OCI-LY7 (cell line): ENCODE data around the gene VEGFB. TPM values are rescaled to one million over a fixed set of nuclear protein-coding genes. Genes with fewer than 3 reads are reported as not detected.

Experiments
- BruUV-seq: library from RNA; stranded (reverse); fragments of 400-500 nt; replicated peaks from 2 replicates; lab custom pipeline; 2021; lab: Mats Ljungman, UMichigan
- CTCF ChIA-PET: fragments of 300-600 bp; sonication (Branson Sonifier 250); formaldehyde crosslinking; loops from one replicate; lab custom pipeline; 2022; ENCODE audit warnings: antibody characterized with exemption; ENCODE audit not compliant: unreplicated experiment; lab: Charles Lee
- POLR2A ChIA-PET: fragments of 300-600 bp; sonication (Branson Sonifier 250); formaldehyde crosslinking; loops from one replicate; lab custom pipeline; 2022; ENCODE audit warnings: antibody characterized with exemption; lab: Charles Lee
- DNase-seq: peaks from one replicate; pipeline ENCODE4 v3.0.0-alpha.2; 2015; ENCODE audit warnings: low spot score
- H2AFZ ChIP-seq: fragments of 200-600 bp; sonication (generic), shearing (Covaris generic); 2 replicates; pipeline ENCODE4 v1.6.1; 2014; ENCODE audit warnings: mild to moderate bottlenecking, antibody characterized with exemption, low read length, moderate library complexity
- H3K27ac ChIP-seq: fragments of 200-600 bp; sonication (generic); 2 replicates; pipeline ENCODE4 v1.5.1; 2014; ENCODE audit warnings: mixed run types, low read depth, mild to moderate bottlenecking, moderate library complexity, low read length, inconsistent platforms; ENCODE audit not compliant: poor library complexity, severe bottlenecking
- H3K36me3 ChIP-seq: fragments of 200-600 bp; sonication (generic); 2 replicates; pipeline ENCODE4 v1.6.1; 2014; ENCODE audit warnings: mild to moderate bottlenecking, antibody characterized with exemption, low read length, moderate library complexity, mixed read lengths; ENCODE audit not compliant: insufficient read depth
- H3K4me1 ChIP-seq: fragments of 200-600 bp; sonication (generic); 2 replicates; pipeline ENCODE4 v1.5.1; 2014; ENCODE audit warnings: mild to moderate bottlenecking, low read length; ENCODE audit not compliant: insufficient read depth, poor library complexity, severe bottlenecking
- H3K4me2 ChIP-seq: fragments of 200-600 bp; sonication (generic); 2 replicates; pipeline ENCODE4 v1.6.1; 2014; ENCODE audit warnings: mild to moderate bottlenecking, low read length
- H3K4me3 ChIP-seq: fragments of 200-600 bp; sonication (generic); 2 replicates; pipeline ENCODE4 v1.5.1; 2014; ENCODE audit warnings: mild to moderate bottlenecking, low read depth, low read length; ENCODE audit not compliant: poor library complexity, severe bottlenecking
- H3K79me2 ChIP-seq: fragments of 200-600 bp; sonication (generic); 2 replicates; pipeline ENCODE4 v1.6.1; 2016; ENCODE audit warnings: low read depth, mild to moderate bottlenecking, low read length, moderate library complexity, mixed read lengths; ENCODE audit not compliant: insufficient read depth
- H3K9me2 ChIP-seq: fragments of 200-600 bp; sonication (generic); 2 replicates; pipeline ENCODE4 v1.6.1; 2016; ENCODE audit warnings: mild to moderate bottlenecking, low read length, mixed read lengths; ENCODE audit not compliant: insufficient read depth
- H3K9me3 ChIP-seq: fragments of 200-600 bp; sonication (generic); 2 replicates; pipeline ENCODE4 v1.6.1; 2014; ENCODE audit warnings: mild to moderate bottlenecking, mixed run types, low read length, mixed read lengths
- H4K20me1 ChIP-seq: fragments of 200-600 bp; sonication (generic); 2 replicates; pipeline ENCODE4 v1.6.1; 2014; ENCODE audit warnings: mild to moderate bottlenecking, antibody characterized with exemption, low read length, moderate library complexity, mixed read lengths; ENCODE audit not compliant: insufficient read depth
- CTCF ChIP-seq: fragments of 200-600 bp; sonication (generic); conservative IDR thresholded peaks from 2 replicates; pipeline ENCODE4 v1.5.1; 2014; ENCODE audit warnings: mild to moderate bottlenecking, antibody characterized with exemption, low read length, moderate library complexity, mixed read lengths
- EZH2phosphoT487 ChIP-seq: fragments of 200-600 bp; sonication (generic); IDR thresholded peaks from 2 replicates; pipeline ENCODE4 v1.6.1; 2018; ENCODE audit warnings: low read depth, borderline replicate concordance, mild to moderate bottlenecking, mixed run types, antibody characterized with exemption, low read length, moderate library complexity, mixed read lengths
- intact Hi-C: fragments of 100-400 bp; cut with micrococcal nuclease; formaldehyde crosslinking; loops from one replicate; pipeline ENCODE4 v1.10.0; 2022; ENCODE audit not compliant: unreplicated experiment
- total RNA-seq, 2 experiments: library from RNA; depleted of rRNA in 1 of 2; stranded (reverse); fragments of >200 nt in 1 of 2; shearing (Covaris generic) in 1 of 2; gene quantifications; 2 replicates each; pipeline ENCODE4 v1.2.3, GENCODE V29; 2014 to 2022

VEGFB gene
- total RNA-seq, 2 experiments from 2014 or later = 35.3 to 59.6 TPM

DNA sequence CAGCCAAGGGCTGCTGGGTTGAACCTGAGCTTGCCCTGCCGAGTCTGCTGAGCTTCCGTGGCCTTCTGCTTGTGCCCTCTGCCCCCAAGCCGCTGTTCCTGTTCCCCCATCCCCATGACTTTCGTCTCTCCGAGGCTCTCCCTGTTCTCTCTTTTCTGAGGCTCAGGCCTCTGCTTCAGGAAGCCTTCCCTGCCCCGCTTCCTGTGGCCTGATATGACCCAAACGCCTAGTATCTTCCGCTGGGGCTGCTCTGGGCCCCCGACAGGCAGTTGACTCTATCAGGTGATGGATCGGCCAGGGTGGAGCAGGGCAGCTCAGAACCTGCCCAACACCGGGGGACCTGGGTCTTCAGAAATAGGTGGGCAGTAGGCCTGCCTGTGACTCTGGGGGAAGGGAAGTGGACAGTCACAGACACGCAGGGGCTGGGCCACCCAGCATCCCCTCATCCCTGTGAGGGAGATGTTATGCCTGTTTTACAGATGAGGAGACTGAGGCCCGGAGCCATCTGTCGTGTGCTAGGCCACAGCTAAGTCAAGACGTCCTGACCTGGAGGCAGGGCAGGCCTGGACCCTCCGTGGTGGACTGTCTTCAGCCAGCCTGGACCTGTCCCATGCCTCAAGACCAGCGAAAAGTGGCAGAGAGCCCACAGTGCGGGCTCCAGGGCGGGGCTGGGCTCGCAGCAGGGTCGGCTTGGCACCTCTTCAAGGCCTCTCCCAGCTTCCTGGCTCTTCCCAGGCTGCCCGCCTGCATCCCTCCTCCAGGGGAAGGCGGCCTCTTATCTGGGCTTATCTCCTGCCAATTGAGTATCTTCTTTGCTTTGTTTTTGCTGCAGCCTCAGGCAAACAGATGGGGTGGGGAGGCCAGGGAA, 33.9 kb downstream of the VEGFB start:
- H3K36me3 ChIP-seq = no peaks in the 10 kb centered on the region
- H3K4me3 ChIP-seq = peak overlapping the region; percentile 86
- no peaks in the 10 kb centered on the region for H3K9me3 ChIP-seq
- CTCF ChIA-PET = interaction anchor here (0.5 to 0.6 kb wide), 2 partner anchors 21 to 591 kb away, joined by 3 to 7 read pairs; no protein-coding TSS in a partner anchor
- no peaks in the 10 kb centered on the region for H4K20me1 ChIP-seq
- peaks cover 27% of the 10 kb centered on the region for H3K4me1 ChIP-seq
- H3K27ac ChIP-seq = peak overlapping the region; percentile 91
- no peak overlapping the region for H2AFZ ChIP-seq
- POLR2A ChIA-PET = interaction anchor here (1.1 kb wide), 2 partner anchors 14 to 63 kb away, joined by 3 to 6 read pairs; no protein-coding TSS in a partner anchor
- no TSS peak for BruUV-seq
- intact Hi-C loops = no loop called here
- DNase-seq = no peak
- H3K9me2 ChIP-seq = no peaks in the 10 kb centered on the region
- H3K79me2 ChIP-seq = peaks cover 11% of the 10 kb centered on the region; the same call in 1 of the 2 replicates
- H3K4me2 ChIP-seq = peak overlapping the region; percentile 74
- no peak for TF ChIP-seq EZH2phosphoT487

GRCh38 chr11:64268893-64269539, 34.6 kb downstream of the VEGFB start:
- peak; percentile 70 for DNase-seq
- Histone ChIP-seq H3K36me3 (no peaks in the 10 kb centered on the region), H3K4me2 (peak overlapping the region; percentile 74), H2AFZ (peak overlapping the region; percentile 63), H3K27ac (peak overlapping the region; percentile 91), H4K20me1 (no peaks in the 10 kb centered on the region), H3K9me2 (no peaks in the 10 kb centered on the region), H3K79me2 (peaks cover 11% of the 10 kb centered on the region; the same call in 1 of the 2 replicates), H3K9me3 (no peaks in the 10 kb centered on the region), H3K4me3 (peak overlapping the region; percentile 86), H3K4me1 (peaks cover 27% of the 10 kb centered on the region)
- ChIA-PET CTCF (interaction anchor here (0.5 kb wide), 1 partner anchor 20 kb away, joined by 7 read pairs; no protein-coding TSS in a partner anchor), POLR2A (interaction anchor here (0.9 to 1.5 kb wide), 2 partner anchors 48 to 63 kb away, joined by 3 to 5 read pairs; partner anchors contain the start of gene TRMT112)
- no TSS peak for BruUV-seq
- no peak for TF ChIP-seq EZH2phosphoT487
- peak; percentile 60; the same call in 1 of the 2 replicates for TF ChIP-seq CTCF
- intact Hi-C loops = loop anchor here (1.0 kb wide), 4 partner anchors 18 to 65 kb away; partner anchors contain the start of genes NUDT22, PLCB3, PPP1R14B and TRPT1

GRCh38 chr11:64269540-64270220, 35.3 kb downstream of the VEGFB start:
- Histone ChIP-seq H3K9me3 (no peaks in the 10 kb centered on the region), H3K27ac (peak overlapping the region; percentile 91), H3K9me2 (no peaks in the 10 kb centered on the region), H3K4me3 (peak overlapping the region; percentile 86), H4K20me1 (no peaks in the 10 kb centered on the region), H3K4me1 (peaks cover 27% of the 10 kb centered on the region), H3K4me2 (peak overlapping the region; percentile 75), H3K36me3 (no peaks in the 10 kb centered on the region), H2AFZ (peak overlapping the region; percentile 63), H3K79me2 (peaks cover 11% of the 10 kb centered on the region; the same call in 1 of the 2 replicates)
- no peak for TF ChIP-seq EZH2phosphoT487
- peak; percentile 37 for TF ChIP-seq CTCF
- DNase-seq = peak; percentile 100
- ChIA-PET POLR2A (interaction anchor here (0.9 to 1.5 kb wide), 5 partner anchors 13 to 64 kb away, joined by 3 to 5 read pairs (median 4); partner anchors contain the start of gene TRMT112), CTCF (no interaction called here)
- TSS peak; percentile 80 for BruUV-seq
- intact Hi-C loops = loop anchor here (1.0 to 2.0 kb wide), 5 partner anchors 18 to 71 kb away; partner anchors contain the start of genes CCDC88B, NUDT22, PLCB3 and PPP1R14B
